Adrenal gland (tissue), 12 donors: ENCODE data around the gene SLC24A3. TPM values are rescaled to one million over a fixed set of nuclear protein-coding genes. Genes with fewer than 3 reads are reported as not detected.

Source experiments
- DNase-seq, 7 donors: peaks; one replicate each; pipeline ENCODE4 v3.0.0-alpha.2; 2019 to 2020
- H3K27ac ChIP-seq, 5 donors: fragments of 200-600 bp; sonication (generic) in 4 of 5; 1 replicate in 3 of 5; 2 replicates in 2 of 5; pipeline versions ENCODE4 v1.5.1 to v1.8.0; 2016 to 2020; ENCODE audit warnings: mild to moderate bottlenecking in 1 of 5
- H3K27me3 ChIP-seq: fragments of 200-600 bp; 2 replicates; pipeline ENCODE4 v1.8.0; 2021
- H3K36me3 ChIP-seq, 2 donors: fragments of 200-600 bp; replicated peaks in 1 of 2; 1 replicate in 1 of 2; 2 replicates in 1 of 2; pipeline versions ENCODE4 v1.5.1 to v1.8.0; 2018 to 2022
- H3K4me1 ChIP-seq, 2 donors: fragments of 200-600 bp; replicated peaks in 1 of 2; 1 replicate in 1 of 2; 2 replicates in 1 of 2; pipeline versions ENCODE4 v1.5.1 to v1.8.0; 2018 to 2021
- H3K4me3 ChIP-seq, 4 donors: fragments of 200-600 bp; sonication (generic) in 3 of 4; one replicate each; pipeline ENCODE4 v1.5.1; 2016 to 2018
- H3K9me3 ChIP-seq, 3 donors: fragments of 200-600 bp; sonication (generic) in 1 of 3; replicated peaks in 1 of 3; 1 replicate in 2 of 3; 2 replicates in 1 of 3; pipeline versions ENCODE4 v1.5.1 to v1.8.0; 2016 to 2021
- POLR2A ChIP-seq, 2 donors: fragments of 450-650 bp; IDR thresholded peaks; one replicate each; pipeline ENCODE4 v1.6.1; 2017; ENCODE audit warnings: antibody characterized with exemption in 2 of 2, mild to moderate bottlenecking in 2 of 2, moderate library complexity in 1 of 2
- WGBS, 4 donors: extraction: QIAGEN DNeasy Blood & Tissue Kit in 2 of 4; methylation state at CpG; one replicate each; pipeline versions ENCODE4 v1.1.5 to v1.1.7; 2013 to 2017; 5-methylcytosine and 5-hydroxymethylcytosine counted together
- intact Hi-C, 2 donors: fragments of 100-400 bp; cut with DNase I; formaldehyde crosslinking; loops; one replicate each; pipeline versions ENCODE4 v1.14.1 to v1.15.0; 2022 to 2023
- polyA plus RNA-seq, 3 donors: library from polyadenylated mRNA; stranded (reverse); fragments of 200-250 nt in 2 of 3; fragments of 350-450 nt in 1 of 3; fragmentation: Illumina TruSeq in 1 of 3; extraction: RNeasy Lipid Tissue Mini Kit (QIAGEN cat#74804) in 1 of 3; gene quantifications; one replicate each; pipeline ENCODE4 v1.2.3, GENCODE V29; 2013 to 2014
- total RNA-seq, 9 donors: library from RNA; depleted of rRNA in 4 of 9; stranded (reverse); fragments of >200 nt in 4 of 9; fragments of 120-200 nt in 1 of 9; fragmentation: NEBNext Ultra II Directional in 1 of 9; extraction: Animal tissue kit (Norgen Biotek cat#: 25700) in 1 of 9; gene quantifications; one replicate each; pipeline versions ENCODE4 v1.1.0 to v1.2.4, GENCODE V29; 2013 to 2023
- TF ChIP-seq, protein P1 (sequence below), 6 experiments: fragments of 450-650 bp in 4 of 6; fragments of 200-600 bp in 2 of 6; sonication (generic) in 1 of 6; IDR thresholded peaks; 1 replicate in 5 of 6; 2 replicates in 1 of 6; pipeline versions ENCODE4 v1.5.1 to v1.8.0; 2016 to 2021; ENCODE audit warnings: antibody characterized with exemption in 6 of 6, mild to moderate bottlenecking in 2 of 6, moderate library complexity in 1 of 6
- donor health status: healthy with polysubstance abuse.
- donor health status: Bipolar disorder and iron deficiency.
- donor health status: DM: yes; HTN: yes; CAD: no.
- donor health status: DM: no; HTN: no; CAD: no.
- donor health status: DM: no; HTN: no; CAD: no.
- donor health status: DM: yes; HTN: yes; CAD: no.

Gene SLC24A3
- total and polyA plus RNA-seq, 12 donors = 0.89 to 44.4 (median 2.7) TPM

DNA sequence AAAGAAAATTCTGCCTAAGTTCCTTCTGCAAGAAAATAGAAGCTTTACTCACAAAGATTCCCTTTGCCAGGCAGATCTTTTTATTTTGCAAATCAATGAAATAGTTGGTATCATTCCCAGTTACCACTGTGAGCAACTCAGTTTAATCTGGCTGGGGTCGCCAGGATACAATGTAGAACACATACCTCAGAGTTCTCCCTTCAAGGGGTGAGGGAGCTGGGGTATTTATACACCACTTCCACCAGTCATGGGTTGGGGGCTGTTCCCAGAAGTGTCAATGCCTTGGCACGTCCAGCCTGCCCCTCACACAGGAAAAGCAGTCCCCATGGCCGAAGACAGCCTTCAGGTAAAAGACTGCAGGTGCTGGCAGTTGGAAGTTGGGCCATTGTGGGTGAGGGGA lies 86.2 kb downstream of the SLC24A3 start:
- Histone ChIP-seq H3K4me1 (no peaks in the 10 kb centered on the region), H3K4me3 (no peak overlapping the region), H3K9me3 (no peaks in the 10 kb centered on the region), H3K27me3 (no peaks in the 10 kb centered on the region), H3K36me3 (no peaks in the 10 kb centered on the region), H3K27ac (no peak overlapping the region)
- intact Hi-C loops = no loop called here
- TF ChIP-seq, protein P1, sequence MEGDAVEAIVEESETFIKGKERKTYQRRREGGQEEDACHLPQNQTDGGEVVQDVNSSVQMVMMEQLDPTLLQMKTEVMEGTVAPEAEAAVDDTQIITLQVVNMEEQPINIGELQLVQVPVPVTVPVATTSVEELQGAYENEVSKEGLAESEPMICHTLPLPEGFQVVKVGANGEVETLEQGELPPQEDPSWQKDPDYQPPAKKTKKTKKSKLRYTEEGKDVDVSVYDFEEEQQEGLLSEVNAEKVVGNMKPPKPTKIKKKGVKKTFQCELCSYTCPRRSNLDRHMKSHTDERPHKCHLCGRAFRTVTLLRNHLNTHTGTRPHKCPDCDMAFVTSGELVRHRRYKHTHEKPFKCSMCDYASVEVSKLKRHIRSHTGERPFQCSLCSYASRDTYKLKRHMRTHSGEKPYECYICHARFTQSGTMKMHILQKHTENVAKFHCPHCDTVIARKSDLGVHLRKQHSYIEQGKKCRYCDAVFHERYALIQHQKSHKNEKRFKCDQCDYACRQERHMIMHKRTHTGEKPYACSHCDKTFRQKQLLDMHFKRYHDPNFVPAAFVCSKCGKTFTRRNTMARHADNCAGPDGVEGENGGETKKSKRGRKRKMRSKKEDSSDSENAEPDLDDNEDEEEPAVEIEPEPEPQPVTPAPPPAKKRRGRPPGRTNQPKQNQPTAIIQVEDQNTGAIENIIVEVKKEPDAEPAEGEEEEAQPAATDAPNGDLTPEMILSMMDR (IDR thresholded peaks at IDR 0.05) = no peak
- no peak for TF ChIP-seq POLR2A (IDR thresholded peaks at IDR 0.05)
- DNase-seq = no peak
- WGBS, 4 donors = 73 to 83% (median 77%) methylated on average over 3 of the region's 3 CpGs

- H3K36me3 ChIP-seq = no peaks in the 10 kb centered on the region
- intact Hi-C loops = no loop called here
- no peaks in the 10 kb centered on the region for H3K4me1 ChIP-seq
- no peaks in the 10 kb centered on the region for H3K9me3 ChIP-seq
- no peaks in the 10 kb centered on the region for H3K27me3 ChIP-seq
- H3K4me3 ChIP-seq = no peak overlapping the region
- 84 to 97% (median 91%) methylated on average over 6 of the region's 6 CpGs for WGBS, 4 donors
- H3K27ac ChIP-seq = no peak overlapping the region
- TF ChIP-seq POLR2A (IDR thresholded peaks at IDR 0.05) = no peak
- TF ChIP-seq, protein P1 (IDR thresholded peaks at IDR 0.05) = no peak
- no peak for DNase-seq
Measured at GRCh38 chr20:19300395-19300794, 88.0 kb downstream of the SLC24A3 start.

- WGBS, 4 donors = 82 to 95% (median 88%) methylated on average over 2 of the region's 2 CpGs
- no peaks in the 10 kb centered on the region for H3K27me3 ChIP-seq
- no peak for DNase-seq
- intact Hi-C loops = no loop called here
- no peak overlapping the region for H3K27ac ChIP-seq
- H3K9me3 ChIP-seq = no peaks in the 10 kb centered on the region
- no peaks in the 10 kb centered on the region for H3K36me3 ChIP-seq
- H3K4me1 ChIP-seq = no peaks in the 10 kb centered on the region
- TF ChIP-seq, protein P1 (IDR thresholded peaks at IDR 0.05) = no peak
- TF ChIP-seq POLR2A (IDR thresholded peaks at IDR 0.05) = no peak
- H3K4me3 ChIP-seq = no peak overlapping the region
Measured at GRCh38 chr20:19301142-19301541, 88.7 kb downstream of the SLC24A3 start.

DNA sequence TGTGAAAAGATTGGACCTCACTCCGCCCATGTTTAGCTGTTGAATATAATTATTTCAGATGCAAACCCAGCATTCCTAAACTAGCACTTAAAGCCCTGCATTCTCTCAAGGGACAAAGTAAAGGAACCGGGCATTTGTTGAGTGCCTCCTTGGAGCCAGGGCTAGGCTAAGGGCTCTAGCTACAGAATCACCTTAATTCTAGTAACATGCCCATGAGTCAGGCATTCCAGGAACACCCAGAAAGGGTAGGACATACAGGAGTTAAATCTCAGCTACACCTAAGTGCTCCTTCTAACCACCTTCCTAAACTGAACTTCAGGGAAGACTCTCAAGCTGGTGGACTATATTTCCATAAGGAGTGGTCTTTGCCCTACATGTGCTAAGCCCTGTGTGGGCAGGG lies 89.4 kb downstream of the SLC24A3 start:
- no peaks in the 10 kb centered on the region for H3K9me3 ChIP-seq
- H3K4me1 ChIP-seq = no peaks in the 10 kb centered on the region
- H3K27me3 ChIP-seq = no peaks in the 10 kb centered on the region
- WGBS, 4 donors = 89 to 100% (median 94%) methylated on average over 2 of the region's 2 CpGs
- H3K36me3 ChIP-seq = no peaks in the 10 kb centered on the region
- no peak overlapping the region for H3K4me3 ChIP-seq
- H3K27ac ChIP-seq = no peak overlapping the region
- DNase-seq = no peak
- TF ChIP-seq, protein P1 (IDR thresholded peaks at IDR 0.05) = no peak
- TF ChIP-seq POLR2A (IDR thresholded peaks at IDR 0.05) = no peak
- intact Hi-C loops = no loop called here
